AG09309 (cell line): ENCODE data around the gene TRAIP.
A peak's percentile ranks its signal among the peaks of the same experiment; 100 is the strongest.

Experiments
- DNase-seq: peaks from one replicate; pipeline ENCODE4 v3.0.0-alpha.2; 2010; ENCODE audit warnings: low read depth
- H3K4me3 ChIP-seq: 2 replicates; pipeline ENCODE4 v1.5.1; 2011; ENCODE audit warnings: mild to moderate bottlenecking, low read depth, low read length, moderate library complexity; ENCODE audit not compliant: control insufficient read depth
- TF ChIP-seq, protein P1 (sequence below): IDR thresholded peaks from 2 replicates; pipeline ENCODE4 v1.5.1; 2011; ENCODE audit warnings: mild to moderate bottlenecking, low read depth, low read length, inconsistent platforms; ENCODE audit not compliant: insufficient read depth, control insufficient read depth; ENCODE audit errors: missing control alignments

TRAIP gene

DNA sequence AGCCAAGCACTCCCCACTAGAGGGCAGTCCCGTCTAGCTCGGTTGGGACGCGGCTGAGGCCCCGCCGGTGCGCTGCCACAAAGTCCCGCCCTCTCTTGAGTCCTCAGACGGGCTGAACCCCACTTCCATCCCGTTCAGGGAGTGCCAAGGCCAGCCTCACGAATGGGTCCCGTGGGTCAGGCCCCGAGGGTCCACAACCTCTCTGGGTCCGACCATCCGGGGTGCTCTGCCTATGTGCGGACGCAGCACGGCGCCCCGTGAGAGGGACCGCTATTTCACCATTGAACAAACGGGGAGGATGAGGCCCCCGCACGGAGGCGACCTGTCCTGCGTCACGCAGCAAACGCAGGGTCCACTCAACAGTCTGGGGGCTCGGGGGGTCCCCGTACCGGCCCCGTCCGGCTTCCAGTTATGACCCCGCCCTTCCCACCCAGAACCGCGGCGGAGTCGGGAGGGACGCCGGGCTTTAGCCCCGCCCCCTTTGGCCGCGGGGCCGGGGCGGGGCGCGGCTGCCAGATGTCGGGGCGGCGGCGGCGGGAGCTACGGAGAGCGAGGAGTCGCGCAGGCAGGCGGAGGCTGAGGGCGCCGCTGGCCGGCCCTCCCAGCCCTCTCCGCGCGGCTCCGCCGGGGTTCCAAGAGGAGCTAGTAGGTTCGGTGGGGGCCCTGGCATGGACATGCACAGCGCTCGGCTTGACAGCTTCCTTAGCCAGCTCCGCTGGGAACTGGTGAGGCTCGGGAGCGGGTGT lies 53.5 kb downstream of the TRAIP start, which contains the start of gene INKA1:
TSS of gene INKA1 (plus strand) at position 543 of the 746 bp plus-strand sequence. CDS start at position 675, 132 bp downstream.
- H3K4me3 ChIP-seq: peak within 1 kb of the TSS; percentile 96
- no peak for DNase-seq
- TF ChIP-seq, protein P1, sequence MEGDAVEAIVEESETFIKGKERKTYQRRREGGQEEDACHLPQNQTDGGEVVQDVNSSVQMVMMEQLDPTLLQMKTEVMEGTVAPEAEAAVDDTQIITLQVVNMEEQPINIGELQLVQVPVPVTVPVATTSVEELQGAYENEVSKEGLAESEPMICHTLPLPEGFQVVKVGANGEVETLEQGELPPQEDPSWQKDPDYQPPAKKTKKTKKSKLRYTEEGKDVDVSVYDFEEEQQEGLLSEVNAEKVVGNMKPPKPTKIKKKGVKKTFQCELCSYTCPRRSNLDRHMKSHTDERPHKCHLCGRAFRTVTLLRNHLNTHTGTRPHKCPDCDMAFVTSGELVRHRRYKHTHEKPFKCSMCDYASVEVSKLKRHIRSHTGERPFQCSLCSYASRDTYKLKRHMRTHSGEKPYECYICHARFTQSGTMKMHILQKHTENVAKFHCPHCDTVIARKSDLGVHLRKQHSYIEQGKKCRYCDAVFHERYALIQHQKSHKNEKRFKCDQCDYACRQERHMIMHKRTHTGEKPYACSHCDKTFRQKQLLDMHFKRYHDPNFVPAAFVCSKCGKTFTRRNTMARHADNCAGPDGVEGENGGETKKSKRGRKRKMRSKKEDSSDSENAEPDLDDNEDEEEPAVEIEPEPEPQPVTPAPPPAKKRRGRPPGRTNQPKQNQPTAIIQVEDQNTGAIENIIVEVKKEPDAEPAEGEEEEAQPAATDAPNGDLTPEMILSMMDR: peak; percentile 94

- DNase-seq: no peak
- TF ChIP-seq, protein P1: no peak
Measured at GRCh38 chr3:49801160-49801559, 55.2 kb downstream of the TRAIP start.

DNA sequence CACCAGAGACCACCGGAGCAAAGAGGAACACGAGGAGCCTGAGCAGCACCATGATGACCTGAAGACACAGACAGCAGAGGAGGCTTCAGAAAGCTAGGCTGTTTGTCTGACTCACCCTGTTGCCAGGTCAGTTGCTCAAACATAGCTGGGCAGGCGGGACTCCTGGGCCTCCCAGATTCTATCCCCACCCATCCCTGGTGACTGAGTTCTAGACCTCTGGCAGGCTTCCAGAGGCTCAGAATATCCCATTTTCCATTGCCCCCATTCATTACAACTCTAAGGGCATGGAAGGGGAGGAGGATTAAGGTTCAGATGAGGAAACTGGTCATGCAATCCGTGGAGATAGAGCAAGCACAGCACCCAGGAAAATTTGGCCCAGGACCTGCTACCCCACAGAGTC lies 56.6 kb downstream of the TRAIP start, which contains the start of gene CDHR4:
TSS of gene CDHR4 (minus strand) at position 113 of the 400 bp plus-strand sequence. CDS start at position 52, 61 bp downstream.
- TF ChIP-seq, protein P1: no peak
- H3K4me3 ChIP-seq: no peak within 1 kb of the TSS
- DNase-seq: peak; percentile 48

More at GRCh38 chr3:49801160-49801559, 55.2 kb downstream of the TRAIP start:
- no peak overlapping the region for H3K4me3 ChIP-seq

DNA sequence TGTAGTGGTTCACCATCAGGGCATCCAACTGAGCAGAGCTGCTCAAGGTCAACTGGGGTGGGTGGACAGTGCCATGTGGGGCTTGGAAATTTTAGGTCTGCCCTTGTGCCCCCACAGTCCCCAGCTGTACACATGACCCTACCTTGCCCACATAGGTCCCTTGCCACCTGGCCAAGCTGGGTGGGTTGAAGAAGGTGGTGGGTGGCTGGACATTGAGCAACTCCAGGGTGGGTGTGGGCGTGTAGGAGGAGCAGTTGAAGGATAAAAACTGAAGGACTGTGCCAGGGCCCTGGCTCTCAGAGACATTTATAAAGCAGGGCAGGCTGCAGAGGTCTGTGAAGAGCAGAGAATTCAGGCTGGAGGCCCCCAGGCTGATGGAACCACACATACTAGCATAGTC lies 57.3 kb downstream of the TRAIP start:
- H3K4me3 ChIP-seq: no peak overlapping the region
- no peak for DNase-seq
- TF ChIP-seq, protein P1: no peak

DNA sequence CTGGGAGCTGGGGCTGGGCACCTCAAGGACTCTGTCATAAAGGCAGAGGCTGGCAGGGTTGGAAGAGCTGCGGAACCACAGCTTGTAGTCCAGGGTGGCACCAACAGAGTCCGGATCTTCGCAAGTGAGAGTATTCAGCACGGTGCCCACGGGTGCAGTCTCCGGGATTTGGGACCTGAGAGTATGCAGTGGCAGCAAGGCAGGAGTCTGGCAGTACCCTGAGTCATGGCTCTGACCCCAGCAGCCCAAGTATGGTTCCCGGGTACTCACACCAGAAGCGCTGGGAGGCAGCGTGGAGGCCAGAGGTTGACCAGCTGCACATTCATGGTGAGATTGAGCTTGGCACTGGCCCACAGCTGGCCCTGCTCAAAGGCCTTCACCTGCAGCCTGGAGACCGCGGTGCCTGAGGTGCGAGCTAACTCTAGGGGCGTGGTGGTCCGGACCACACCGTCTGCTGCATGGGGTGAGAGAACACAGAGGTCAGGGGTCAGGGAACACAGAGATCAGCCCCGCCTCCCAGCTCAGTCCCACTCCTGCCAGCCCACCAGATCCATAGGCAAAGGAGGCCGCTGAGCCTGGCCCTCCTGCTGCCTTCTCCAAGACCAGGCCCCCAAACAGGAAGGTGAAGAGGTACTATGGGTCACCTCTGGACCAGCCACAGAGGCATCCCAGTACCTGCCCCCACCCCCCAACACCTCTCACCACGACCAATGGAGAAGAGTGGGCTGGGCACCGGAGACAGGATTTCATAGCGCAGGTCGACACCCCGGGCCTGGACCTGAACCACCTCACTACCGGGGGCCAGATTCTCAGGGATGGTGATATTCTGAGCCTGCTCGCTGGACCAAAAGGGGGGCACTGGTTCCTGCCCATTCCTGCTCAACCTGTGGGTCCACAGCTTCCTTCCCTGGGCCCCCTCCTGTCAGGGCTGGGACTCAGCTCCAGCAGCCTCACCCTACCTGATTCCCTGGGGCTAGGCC lies 61.1 kb downstream of the TRAIP start:
- no peak overlapping the region for H3K4me3 ChIP-seq
- no peak for DNase-seq
- TF ChIP-seq, protein P1: no peak

- H3K4me3 ChIP-seq: no peak overlapping the region
- TF ChIP-seq, protein P1: no peak
- DNase-seq: no peak
Measured at GRCh38 chr3:49794431-49794830, 61.9 kb downstream of the TRAIP start.
